Endometrial microvascular endothelial cells (primary cell): ENCODE results near the gene ZNF281. TPM values are rescaled to one million over a fixed set of nuclear protein-coding genes. Genes with fewer than 3 reads are reported as not detected.

Experiments used
- in situ Hi-C: cut with HindIII; loops from 2 replicates; pipeline ENCODE4 v1.10.0; 2017; ENCODE audit warnings: low sequenced_read_pairs, low pct_unique_long_range_greater_than_20kb; ENCODE audit errors: inconsistent ontology term
- total RNA-seq: library from RNA; depleted of rRNA; stranded (reverse); fragments of >200 nt; gene quantifications from one replicate; pipeline ENCODE4 v1.2.3, GENCODE V29; 2015; ENCODE audit errors: inconsistent ontology term

The ZNF281 gene
- total RNA-seq, 1 donor from 2014 or later = 20.3 TPM

DNA sequence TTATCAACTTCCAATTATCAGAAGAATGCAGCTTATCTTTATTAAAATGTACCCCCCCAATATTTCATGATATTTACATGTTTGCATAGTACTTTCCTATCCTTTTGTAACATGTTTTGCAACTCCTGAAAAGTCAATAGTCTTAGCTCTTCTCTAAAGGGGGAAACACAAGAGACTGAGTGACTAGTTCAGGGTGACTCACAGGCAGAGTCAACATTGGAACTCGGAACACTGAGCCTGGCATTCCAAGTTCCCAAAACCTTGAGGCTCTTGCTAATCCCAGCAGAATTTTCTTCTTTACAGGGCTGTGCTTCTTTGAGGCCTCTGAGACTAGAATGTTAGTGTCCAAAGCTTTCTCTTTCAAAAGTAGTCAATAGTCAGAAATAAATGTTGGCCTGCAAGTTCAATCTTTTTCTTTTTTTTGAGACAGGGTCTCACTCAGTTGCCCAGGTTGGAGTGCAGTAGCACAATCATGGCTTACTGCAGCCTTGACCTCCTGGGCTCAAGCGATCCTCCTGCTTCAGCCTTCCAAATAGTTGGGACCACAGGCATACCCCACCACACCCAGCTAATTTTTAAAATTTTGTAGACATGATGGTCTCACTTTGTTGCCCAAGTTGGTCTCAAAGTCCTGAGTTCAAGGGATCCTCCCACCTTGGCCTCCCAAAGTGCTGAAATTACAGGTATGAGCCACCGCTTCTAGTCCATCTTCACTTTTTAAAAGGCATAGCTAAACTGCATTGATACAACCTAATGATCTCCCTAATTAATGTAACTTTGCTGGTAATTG lies 37.5 kb downstream of the ZNF281 start:
- in situ Hi-C loops = loop anchor here (25.0 kb wide), 1 partner anchor 90 kb away; no protein-coding TSS in a partner anchor

DNA sequence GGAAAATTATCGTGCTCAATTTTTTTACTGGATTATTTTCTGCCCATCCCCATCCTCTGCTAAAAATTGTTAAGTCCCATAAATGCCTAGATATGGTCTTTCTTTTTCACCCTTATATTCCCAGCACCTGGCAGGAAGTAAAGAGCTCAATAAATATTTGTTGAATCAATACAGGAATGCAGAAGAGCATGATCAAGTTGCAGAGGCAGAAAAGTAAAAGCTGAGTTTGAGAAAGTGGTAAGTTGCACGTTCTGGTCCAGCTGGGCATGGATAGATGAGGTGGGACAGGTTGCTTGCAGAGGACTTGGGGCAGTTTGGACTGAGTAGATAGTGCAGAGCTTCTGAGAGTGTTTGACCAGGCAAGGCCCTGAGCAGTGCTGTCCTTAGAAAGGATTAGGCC lies 40.1 kb downstream of the ZNF281 start:
- in situ Hi-C loops = loop anchor here (25.0 kb wide), 1 partner anchor 93 kb away; no protein-coding TSS in a partner anchor

DNA sequence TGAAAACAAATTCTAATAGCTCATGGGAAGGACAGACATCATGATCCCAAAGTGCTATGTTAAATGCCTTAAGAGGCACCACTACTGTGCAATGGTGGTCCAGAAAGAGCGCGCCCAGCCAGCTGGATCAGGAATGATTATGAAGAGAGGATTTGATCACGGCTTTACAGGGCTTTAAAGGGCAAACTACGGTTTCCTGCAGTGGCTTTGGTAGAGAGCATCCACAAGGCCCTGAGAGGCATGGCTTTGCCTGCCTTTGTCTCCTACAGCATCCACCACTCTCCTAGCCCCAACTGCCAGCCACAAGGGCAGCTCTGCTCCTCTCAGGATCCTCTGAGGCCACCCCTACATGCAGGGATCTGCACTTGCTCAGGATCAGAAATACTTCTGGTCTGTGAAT lies 40.7 kb downstream of the ZNF281 start:
- in situ Hi-C loops = loop anchor here (25.0 kb wide), 1 partner anchor 93 kb away; no protein-coding TSS in a partner anchor

DNA sequence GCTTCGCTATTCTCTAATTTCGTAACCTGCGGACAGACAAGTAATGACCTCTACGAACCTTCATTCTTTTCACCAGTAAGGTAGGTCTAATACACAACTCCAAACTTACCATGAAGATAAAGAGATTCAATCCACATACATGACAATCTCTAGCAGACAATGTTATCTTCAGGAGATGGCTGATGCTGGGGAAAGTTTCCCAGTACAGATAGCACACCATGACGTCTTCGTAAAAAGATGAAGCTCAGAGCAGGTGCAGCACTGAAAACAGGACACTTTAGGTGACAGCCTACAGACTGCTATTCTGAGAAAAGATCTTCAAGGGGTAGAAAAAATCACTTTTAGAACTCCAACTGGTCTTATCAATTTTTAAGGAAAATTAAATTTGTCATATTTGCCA lies 41.3 kb downstream of the ZNF281 start:
- in situ Hi-C loops = loop anchor here (25.0 kb wide), 1 partner anchor 94 kb away; no protein-coding TSS in a partner anchor

DNA sequence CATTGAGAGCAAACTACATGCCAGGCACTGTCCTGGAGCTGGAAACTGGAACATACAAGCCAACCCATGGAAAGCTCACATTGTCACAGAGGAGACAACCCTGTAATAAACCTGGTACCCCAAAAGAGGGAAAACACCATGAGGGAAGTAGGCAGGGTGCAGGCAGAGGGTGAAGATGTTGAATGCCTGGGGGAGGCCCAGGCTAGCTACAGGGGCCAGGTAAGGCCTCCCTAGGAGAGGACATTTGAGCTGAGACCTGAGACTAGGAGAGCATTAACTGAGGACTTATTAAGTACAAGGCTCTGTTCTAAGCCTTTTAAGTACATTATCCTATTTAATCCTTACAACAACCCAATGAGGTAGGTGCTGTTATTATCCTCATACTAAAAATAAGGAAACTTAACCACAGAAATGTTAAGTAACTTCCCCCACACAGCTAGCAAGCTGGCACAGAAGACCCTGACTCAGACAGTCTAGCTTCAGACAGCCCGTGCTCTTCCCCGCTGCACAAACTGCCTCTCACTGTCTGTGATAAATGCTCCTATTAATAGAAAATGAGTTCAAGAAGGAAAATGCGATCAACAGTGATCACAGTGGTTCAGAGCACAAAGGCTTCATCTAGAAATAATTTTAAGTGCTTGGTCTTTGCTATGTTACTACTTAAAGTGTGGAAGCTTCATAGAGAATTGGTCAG lies 41.8 kb downstream of the ZNF281 start:
- in situ Hi-C loops = loop anchor here (25.0 kb wide), 1 partner anchor 94 kb away; no protein-coding TSS in a partner anchor

DNA sequence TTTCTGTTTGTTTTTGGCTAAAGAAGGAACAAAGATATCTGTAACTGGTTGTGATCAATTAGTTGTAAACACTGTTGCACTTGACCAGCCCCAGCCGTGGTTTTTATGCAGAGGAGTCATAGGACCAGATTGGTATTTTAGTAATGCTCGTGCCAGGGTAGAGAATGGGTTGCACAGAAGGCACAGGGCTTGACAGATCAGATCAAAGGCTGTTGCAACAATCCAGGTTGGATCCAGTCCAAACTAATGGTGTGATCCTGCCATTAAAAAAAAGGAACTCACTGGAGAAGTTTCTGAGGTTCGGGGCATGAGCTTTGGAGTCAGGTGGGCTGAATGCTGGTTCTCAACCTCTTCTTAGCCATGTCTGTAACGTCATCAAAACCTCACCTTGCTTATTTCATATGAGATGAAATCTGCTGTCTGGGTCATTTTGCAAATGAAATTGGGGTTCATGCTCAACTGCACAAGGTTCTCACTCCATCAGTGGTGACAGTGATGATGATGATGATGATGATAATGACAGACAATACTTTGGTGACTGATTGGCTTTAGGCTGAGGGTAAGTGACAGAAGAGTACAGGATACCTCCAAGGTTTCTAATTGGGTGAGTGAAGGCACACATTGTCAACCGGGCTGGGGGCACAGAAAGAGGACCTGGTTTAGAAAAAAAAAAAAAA lies 43.1 kb downstream of the ZNF281 start:
- in situ Hi-C loops = loop anchor here (25.0 kb wide), 1 partner anchor 96 kb away; no protein-coding TSS in a partner anchor

DNA sequence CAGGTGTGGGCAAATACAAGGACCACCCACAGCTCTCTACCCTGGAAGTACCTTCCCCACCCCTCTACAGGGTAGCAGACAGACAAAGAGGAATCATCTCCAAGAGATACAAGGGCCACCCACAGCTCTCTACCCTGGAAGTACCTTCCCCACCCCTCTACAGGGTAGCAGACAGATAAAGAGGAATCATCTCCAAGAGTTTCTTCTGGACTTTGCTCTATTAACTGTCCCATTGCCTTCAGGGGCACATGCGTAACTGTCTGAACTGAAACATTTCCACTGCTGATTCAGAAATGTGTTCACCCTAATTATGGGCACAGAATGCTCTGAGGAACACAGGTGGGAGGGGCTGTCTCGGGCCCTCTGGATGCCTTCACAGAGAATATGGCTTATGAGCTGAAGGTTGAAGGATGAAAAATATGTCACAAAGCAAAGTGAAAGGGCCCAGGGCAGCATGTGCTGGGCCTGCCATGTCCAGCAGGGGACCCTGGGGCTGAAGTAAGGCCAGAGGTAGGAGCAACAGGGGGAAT lies 43.9 kb downstream of the ZNF281 start:
- in situ Hi-C loops = loop anchor here (25.0 kb wide), 1 partner anchor 96 kb away; no protein-coding TSS in a partner anchor

DNA sequence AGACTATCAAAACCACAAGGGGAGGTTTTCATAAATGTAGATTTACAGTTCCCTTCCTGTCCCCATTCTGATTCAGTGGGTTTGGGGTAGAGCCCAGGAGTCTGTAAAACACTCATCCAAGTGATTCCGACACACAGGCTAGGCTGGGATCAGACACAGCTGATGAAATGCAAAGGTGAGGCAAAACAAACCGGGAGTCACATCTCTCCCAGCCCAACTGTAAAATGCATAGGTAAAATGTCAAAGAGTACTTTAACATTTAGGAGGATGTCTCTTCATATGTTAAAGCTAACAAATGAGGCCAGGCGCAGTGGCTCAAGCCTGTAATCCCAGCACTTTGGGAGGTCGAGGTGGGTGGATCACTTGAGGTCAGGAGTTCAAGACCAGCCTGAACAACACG lies 45.0 kb downstream of the ZNF281 start:
- in situ Hi-C loops = loop anchor here (25.0 kb wide), 1 partner anchor 97 kb away; no protein-coding TSS in a partner anchor

DNA sequence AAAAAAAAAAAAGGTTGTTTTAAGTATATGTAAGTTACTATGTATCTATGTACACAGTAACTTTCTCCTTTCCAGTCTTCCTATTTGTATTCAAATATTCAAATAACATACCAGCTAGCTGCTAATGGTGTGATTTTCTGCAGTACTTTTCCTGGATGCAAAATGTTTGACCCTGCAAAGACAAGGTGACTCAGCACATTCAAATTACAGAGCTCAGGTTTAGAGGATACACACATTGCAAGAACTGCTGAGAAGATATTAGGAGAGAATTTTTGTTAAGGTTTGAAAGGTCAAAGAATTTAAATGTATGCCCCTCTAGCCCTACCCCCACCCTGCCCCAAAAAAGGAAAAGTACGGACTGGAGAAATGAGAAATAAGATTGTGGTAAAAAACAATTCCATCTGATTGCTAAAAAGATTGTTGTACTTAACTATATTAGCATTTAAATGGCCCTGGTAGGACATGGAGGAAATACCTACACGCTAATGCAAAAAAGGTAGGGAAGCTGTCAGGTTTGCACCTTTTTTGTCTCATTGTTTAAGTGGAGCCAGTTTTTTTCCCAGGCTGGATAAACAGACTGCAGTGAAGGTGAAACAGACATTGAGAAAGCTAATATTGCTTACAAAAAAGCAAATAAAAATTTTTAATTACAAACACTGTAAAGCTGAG lies 45.6 kb downstream of the ZNF281 start:
- in situ Hi-C loops = loop anchor here (25.0 kb wide), 1 partner anchor 98 kb away; no protein-coding TSS in a partner anchor

DNA sequence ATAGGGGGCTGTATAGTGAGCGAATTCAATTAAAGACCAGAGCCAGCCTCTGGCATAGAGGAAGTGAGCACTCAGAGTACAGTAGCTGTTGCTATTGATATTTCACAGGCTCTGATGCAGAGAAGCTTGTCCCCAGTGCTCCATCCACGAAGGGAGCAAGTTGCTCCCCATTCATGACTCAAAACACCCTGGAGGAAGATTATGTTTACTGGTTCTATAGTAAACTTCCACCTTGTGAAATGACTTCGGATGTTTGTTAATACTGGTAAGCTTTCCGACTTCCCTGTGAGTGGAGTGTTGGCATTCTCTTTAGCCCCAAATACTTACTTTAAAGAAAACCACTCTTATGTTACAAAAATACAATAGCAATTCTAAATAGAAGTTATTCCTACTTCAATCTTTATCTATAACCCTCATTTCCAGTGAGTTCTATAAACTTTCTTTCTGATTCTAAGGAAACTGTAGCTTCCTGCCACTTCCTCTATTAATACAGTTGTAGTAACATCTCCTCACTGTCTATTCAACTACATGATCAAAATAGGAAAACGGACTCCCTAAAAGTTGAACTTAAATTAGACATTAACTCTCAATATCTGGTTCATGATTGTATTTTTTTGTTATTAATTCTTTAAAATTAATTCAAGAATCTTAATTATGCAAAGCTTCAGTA lies 46.4 kb downstream of the ZNF281 start:
- in situ Hi-C loops = loop anchor here (25.0 kb wide), 1 partner anchor 99 kb away; no protein-coding TSS in a partner anchor

DNA sequence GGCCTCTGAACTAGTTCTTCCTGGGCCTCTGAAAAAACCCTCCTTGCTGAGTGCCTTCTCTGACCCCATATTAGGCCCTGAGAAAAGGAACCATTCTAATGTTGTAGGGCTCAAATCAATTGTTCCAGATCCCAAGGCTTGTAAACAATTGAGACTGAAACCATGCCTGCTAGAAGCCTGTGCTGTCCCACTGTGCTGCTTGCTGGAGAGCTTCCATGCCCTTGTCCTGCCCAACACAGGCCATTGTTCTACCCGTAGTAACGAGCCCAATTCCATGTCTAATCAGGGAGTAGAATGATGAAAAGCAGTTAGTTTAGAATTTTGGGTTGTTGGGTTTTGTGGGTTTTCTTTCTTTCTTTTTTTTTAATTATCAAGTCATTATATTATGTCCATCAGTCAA lies 47.4 kb downstream of the ZNF281 start:
- in situ Hi-C loops = loop anchor here (25.0 kb wide), 1 partner anchor 100 kb away; no protein-coding TSS in a partner anchor

DNA sequence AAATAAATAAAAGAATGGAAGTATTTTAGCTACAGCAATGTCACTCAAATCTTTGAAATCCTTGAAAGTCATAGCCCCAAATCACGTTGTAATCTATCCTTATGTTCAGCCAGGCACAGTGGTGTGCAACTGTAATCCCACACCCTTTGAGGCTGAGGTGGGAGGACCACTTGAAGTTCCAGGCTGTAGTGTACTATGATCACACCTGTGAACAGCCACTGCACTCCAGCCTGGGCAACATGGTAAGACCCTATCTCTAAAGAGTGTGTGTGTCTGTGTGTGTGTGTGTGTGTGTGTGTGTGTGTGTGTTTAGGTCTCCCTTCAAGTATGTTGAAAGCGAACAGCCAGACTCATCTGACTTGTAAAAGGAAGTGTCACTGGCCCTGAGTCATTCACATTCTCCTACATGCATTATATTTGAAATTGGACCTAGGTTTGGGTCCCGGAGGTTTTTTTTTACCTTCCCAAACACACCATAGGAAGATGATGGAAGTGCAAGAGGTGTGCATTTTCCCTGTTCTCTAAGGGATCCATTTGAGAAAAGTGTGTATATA lies 50.1 kb downstream of the ZNF281 start:
- in situ Hi-C loops = loop anchor here (25.0 kb wide), 1 partner anchor 103 kb away; no protein-coding TSS in a partner anchor

DNA sequence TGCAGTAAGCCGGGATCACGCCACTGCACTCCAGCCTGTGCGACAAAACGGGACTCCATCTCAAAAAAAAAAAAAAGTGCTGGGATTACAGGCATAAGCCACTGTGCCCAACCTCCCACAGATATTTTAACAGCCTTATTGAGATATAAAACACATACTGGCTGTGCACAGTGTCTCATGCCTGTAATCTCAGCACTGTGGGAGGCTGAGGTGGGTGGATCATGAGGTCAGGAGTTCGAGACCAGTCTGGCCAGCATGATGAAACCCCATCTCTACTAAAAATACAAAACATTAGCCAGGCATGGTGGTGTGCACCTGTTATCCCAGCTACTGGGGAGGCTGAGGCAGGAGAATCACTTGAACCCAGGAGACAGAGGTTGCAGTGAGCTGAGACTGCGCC lies 51.9 kb downstream of the ZNF281 start:
- in situ Hi-C loops = loop anchor here (25.0 kb wide), 1 partner anchor 104 kb away; no protein-coding TSS in a partner anchor

DNA sequence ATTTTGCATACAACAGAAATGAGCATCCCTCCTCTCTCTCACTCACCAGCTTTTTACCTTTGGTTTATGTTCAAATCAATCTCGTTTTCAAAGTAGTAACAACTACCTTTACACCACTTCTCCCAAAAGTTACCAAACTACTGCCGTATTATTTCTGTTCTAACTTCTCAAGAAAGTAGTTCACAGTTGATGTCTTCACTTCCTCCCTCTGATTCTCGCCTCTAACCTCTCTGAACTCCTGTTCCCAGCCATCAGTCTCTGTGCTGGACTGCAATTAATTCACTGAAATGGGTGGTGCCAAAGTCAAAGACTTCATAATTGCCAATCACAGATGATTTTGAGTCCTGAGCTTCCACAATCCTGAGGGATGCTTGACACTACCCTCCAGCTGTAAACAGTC lies 54.0 kb downstream of the ZNF281 start:
- in situ Hi-C loops = loop anchor here (25.0 kb wide), 1 partner anchor 106 kb away; no protein-coding TSS in a partner anchor
